ENCODE data around the gene BBS10.

DNA sequence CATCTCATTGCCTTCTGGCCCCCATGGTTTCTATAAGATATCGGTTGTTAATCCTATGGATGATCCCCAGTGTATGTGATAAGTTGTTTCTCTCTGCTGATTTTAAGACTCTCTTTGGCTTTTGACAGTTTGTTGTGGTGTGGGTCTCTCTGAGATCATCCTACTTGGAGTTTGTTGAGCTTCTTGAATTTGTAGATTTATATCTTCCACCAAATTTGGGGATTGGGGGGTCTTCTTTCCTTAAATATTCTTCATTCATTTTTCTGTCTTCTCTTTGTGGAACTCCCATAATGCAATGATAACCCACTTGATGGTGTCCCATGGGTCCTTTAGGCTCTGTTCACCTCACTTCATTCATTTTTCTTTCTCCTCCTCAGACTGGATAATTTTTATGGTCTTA lies 20.0 kb upstream of the BBS10 start:
- TF ChIP-seq CTCF (IDR thresholded peaks at IDR 0.05) (no peak), SIN3A (IDR thresholded peaks at IDR 0.05; ENCODE audit: borderline replicate concordance, insufficient read depth, low read depth, low read length) (no peak)
- TF ChIP-seq, protein P1, sequence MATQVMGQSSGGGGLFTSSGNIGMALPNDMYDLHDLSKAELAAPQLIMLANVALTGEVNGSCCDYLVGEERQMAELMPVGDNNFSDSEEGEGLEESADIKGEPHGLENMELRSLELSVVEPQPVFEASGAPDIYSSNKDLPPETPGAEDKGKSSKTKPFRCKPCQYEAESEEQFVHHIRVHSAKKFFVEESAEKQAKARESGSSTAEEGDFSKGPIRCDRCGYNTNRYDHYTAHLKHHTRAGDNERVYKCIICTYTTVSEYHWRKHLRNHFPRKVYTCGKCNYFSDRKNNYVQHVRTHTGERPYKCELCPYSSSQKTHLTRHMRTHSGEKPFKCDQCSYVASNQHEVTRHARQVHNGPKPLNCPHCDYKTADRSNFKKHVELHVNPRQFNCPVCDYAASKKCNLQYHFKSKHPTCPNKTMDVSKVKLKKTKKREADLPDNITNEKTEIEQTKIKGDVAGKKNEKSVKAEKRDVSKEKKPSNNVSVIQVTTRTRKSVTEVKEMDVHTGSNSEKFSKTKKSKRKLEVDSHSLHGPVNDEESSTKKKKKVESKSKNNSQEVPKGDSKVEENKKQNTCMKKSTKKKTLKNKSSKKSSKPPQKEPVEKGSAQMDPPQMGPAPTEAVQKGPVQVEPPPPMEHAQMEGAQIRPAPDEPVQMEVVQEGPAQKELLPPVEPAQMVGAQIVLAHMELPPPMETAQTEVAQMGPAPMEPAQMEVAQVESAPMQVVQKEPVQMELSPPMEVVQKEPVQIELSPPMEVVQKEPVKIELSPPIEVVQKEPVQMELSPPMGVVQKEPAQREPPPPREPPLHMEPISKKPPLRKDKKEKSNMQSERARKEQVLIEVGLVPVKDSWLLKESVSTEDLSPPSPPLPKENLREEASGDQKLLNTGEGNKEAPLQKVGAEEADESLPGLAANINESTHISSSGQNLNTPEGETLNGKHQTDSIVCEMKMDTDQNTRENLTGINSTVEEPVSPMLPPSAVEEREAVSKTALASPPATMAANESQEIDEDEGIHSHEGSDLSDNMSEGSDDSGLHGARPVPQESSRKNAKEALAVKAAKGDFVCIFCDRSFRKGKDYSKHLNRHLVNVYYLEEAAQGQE (IDR thresholded peaks at IDR 0.05; ENCODE audit: insufficient read depth in 1 of 2, low read depth in 2 of 2, low read length in 1 of 2) = no peak

Measured in Panc1 (cell line).